GM21528 (cell line): Measurements from ENCODE around the gene EPHA10.
"Not testable (repeated sequence)": the region's sequence is repeated elsewhere in the genome, so short reads cannot be mapped to it uniquely, and the experiment has no call there.

ENCODE experiments used
- ATAC-seq: cut with Tn5 transposase; IDR thresholded peaks from one replicate; pipeline ENCODE4 v1.9.1; 2021; ENCODE audit warnings: mild to moderate bottlenecking, moderate library complexity; ENCODE audit not compliant: unreplicated experiment, low FRiP score

EPHA10 gene

GRCh38 chr1:37718901-37719571 is 45.9 kb downstream of the EPHA10 start:
- no peak for ATAC-seq

- no peak for ATAC-seq
Measured at GRCh38 chr1:37718181-37718900, 46.6 kb downstream of the EPHA10 start.

GRCh38 chr1:37717631-37718030 is 47.3 kb downstream of the EPHA10 start:
- ATAC-seq = no peak

- no peak for ATAC-seq
Measured at GRCh38 chr1:37716321-37716720, 48.6 kb downstream of the EPHA10 start.

- ATAC-seq = no peak
Measured at GRCh38 chr1:37714689-37715088, 50.2 kb downstream of the EPHA10 start.

- ATAC-seq = no peak
Measured at GRCh38 chr1:37714226-37714625, 50.7 kb downstream of the EPHA10 start.

- ATAC-seq = no peak
Measured at GRCh38 chr1:37708471-37708870, 56.4 kb downstream of the EPHA10 start.

GRCh38 chr1:37705399-37705798 is 59.5 kb downstream of the EPHA10 start:
- ATAC-seq = no peak

GRCh38 chr1:37704966-37705365 is 60.0 kb downstream of the EPHA10 start:
- no peak for ATAC-seq

GRCh38 chr1:37703061-37703460 is 61.9 kb downstream of the EPHA10 start:
- no peak for ATAC-seq

GRCh38 chr1:37701051-37701450 is 63.9 kb downstream of the EPHA10 start:
- no peak for ATAC-seq

- ATAC-seq = no peak
Measured at GRCh38 chr1:37699147-37699546, 65.8 kb downstream of the EPHA10 start.

GRCh38 chr1:37697737-37698136 is 67.2 kb downstream of the EPHA10 start:
- ATAC-seq = no peak

GRCh38 chr1:37697090-37697489 is 67.8 kb downstream of the EPHA10 start:
- ATAC-seq = no peak

- ATAC-seq = no peak
Measured at GRCh38 chr1:37692834-37693175, 72.1 kb downstream of the EPHA10 start.

- peak; percentile 74 for ATAC-seq
Measured at GRCh38 chr1:37692078-37692833, 72.7 kb downstream of the EPHA10 start, which contains the start of gene CDCA8. TSS of gene CDCA8 (plus strand) at chr1:37692516. CDS start at chr1:37692691, 175 bp downstream.

- peak; percentile 4 for ATAC-seq
Measured at GRCh38 chr1:37691497-37692077, 73.3 kb downstream of the EPHA10 start.

- no peak for ATAC-seq
Measured at GRCh38 chr1:37688926-37689325, 76.0 kb downstream of the EPHA10 start.

GRCh38 chr1:37687764-37688163 is 77.2 kb downstream of the EPHA10 start:
- ATAC-seq = not testable (repeated sequence)

- no peak for ATAC-seq
Measured at GRCh38 chr1:37685722-37686121, 79.2 kb downstream of the EPHA10 start.

GRCh38 chr1:37684182-37684581 is 80.7 kb downstream of the EPHA10 start:
- not testable (repeated sequence) for ATAC-seq
